Measurements from ENCODE around the gene FHIT. TPM values are rescaled to one million over a fixed set of nuclear protein-coding genes. Genes with fewer than 3 reads are reported as not detected.
"Not testable (repeated sequence)": the region's sequence is repeated elsewhere in the genome, so short reads cannot be mapped to it uniquely, and the experiment has no call there.

FHIT gene
- total RNA-seq, 4 donors from 2014 or later = 1.6 to 12.9 (median 7.8) TPM

DNA sequence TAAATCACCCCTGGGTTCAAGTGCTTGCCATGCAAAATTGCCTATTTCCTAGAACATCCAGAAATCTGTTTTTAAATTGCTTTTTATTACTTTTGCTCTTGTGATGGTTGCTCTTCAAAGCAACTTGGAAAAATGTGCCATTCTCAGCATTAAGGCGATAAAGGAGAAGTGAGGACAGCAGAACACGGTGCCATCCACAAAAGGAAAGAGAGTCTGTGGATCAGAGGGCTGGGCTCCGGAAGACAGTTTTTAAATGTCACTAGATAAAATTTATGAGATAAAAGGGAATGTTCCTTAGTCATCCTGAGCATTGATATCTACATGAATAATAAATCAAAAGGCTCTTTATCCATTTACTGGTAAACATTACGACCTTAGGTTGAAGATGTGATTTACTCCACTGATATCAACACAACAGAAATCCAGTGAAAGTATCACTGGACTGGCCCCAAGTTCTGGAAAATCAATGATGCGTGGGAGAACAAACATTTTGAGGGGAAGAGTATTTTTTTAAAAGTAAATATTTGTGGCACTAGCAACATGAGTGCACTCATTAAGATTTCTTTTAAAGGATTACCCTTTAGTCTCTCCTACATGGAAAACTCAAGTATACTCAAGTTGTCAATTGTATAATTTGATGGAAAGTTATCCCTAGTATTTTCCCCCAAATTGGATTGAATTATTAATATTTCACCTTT, 554.7 kb downstream of the FHIT start:
- Histone ChIP-seq H3K36me3 (no peaks in the 10 kb centered on the region), H3K4me3 (no peak overlapping the region), H3K9me3 (peaks cover 0 to 5% (median 0%) of the 10 kb centered on the region in 4 donors), H3K27me3 (no peaks in the 10 kb centered on the region), H3K27ac (no peak overlapping the region), H3K4me1 (no peaks in the 10 kb centered on the region)
- DNase-seq (ENCODE audit: low spot score in 2 of 2) = no peak
- 79% methylated on average over 5 of the region's 5 CpGs for WGBS, 2 donors
- TF ChIP-seq, protein P1, sequence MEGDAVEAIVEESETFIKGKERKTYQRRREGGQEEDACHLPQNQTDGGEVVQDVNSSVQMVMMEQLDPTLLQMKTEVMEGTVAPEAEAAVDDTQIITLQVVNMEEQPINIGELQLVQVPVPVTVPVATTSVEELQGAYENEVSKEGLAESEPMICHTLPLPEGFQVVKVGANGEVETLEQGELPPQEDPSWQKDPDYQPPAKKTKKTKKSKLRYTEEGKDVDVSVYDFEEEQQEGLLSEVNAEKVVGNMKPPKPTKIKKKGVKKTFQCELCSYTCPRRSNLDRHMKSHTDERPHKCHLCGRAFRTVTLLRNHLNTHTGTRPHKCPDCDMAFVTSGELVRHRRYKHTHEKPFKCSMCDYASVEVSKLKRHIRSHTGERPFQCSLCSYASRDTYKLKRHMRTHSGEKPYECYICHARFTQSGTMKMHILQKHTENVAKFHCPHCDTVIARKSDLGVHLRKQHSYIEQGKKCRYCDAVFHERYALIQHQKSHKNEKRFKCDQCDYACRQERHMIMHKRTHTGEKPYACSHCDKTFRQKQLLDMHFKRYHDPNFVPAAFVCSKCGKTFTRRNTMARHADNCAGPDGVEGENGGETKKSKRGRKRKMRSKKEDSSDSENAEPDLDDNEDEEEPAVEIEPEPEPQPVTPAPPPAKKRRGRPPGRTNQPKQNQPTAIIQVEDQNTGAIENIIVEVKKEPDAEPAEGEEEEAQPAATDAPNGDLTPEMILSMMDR (IDR thresholded peaks at IDR 0.05) = no peak
- TF ChIP-seq EP300 (IDR thresholded peaks at IDR 0.05) = no peak
- TF ChIP-seq POLR2A (IDR thresholded peaks at IDR 0.05) = no peak

DNA sequence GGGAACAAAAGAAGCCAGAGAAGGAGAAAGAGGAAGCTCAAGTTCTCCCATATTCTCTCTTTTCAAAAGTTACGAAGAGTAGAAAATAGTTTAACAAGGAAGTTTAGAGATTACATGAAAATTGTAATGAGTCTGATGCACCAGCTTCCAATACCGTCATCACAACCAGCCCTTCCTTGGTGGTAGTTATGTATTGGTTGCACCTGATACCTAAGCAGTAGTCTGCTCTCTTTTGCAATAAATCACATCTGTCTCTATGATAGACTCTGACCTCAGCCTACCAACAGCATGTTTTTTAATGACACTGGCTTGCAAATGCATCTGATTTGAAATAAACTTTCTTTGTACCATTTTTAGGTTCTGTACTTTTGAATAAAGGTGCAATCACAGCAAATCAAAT, 575.8 kb downstream of the FHIT start:
- Histone ChIP-seq H3K9me3 (peaks cover 0 to 17% (median 0%) of the 10 kb centered on the region in 4 donors), H3K27me3 (no peaks in the 10 kb centered on the region), H3K4me3 (no peak overlapping the region), H3K27ac (no peak overlapping the region), H3K4me1 (no peaks in the 10 kb centered on the region), H3K36me3 (no peaks in the 10 kb centered on the region)
- WGBS, 2 donors = 93% methylated on average over 2 of the region's 2 CpGs
- TF ChIP-seq, protein P1 (IDR thresholded peaks at IDR 0.05) = no peak
- TF ChIP-seq POLR2A (IDR thresholded peaks at IDR 0.05) = no peak
- TF ChIP-seq EP300 (IDR thresholded peaks at IDR 0.05) = no peak
- no peak for DNase-seq (ENCODE audit: low spot score in 2 of 2)

DNA sequence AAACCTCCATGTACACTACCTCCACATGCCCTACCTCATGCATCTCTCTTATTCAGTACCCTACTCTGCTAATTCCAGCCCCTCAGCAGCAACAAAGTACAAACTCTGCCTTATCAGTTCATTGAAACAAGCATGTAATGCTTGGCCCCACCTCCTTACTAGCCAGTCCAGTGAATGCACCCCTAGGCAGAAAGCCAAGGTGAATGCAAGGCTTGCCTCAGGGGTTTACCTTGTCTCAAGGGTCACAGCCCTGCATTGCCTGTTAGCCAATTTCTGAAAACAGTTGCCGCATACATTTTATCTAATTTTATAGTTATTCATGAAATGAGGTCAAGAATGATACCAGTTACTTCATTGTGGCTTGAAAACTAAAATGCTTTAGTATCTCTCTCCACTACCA, 576.4 kb downstream of the FHIT start:
- H3K4me3 ChIP-seq = no peak overlapping the region
- no peaks in the 10 kb centered on the region for H3K36me3 ChIP-seq
- peaks cover 0 to 17% (median 0%) of the 10 kb centered on the region in 4 donors for H3K9me3 ChIP-seq
- WGBS, 2 donors = 93 to 100% methylated on average over 1 of the region's 1 CpG
- no peak for TF ChIP-seq EP300 (IDR thresholded peaks at IDR 0.05)
- TF ChIP-seq POLR2A (IDR thresholded peaks at IDR 0.05) = no peak
- TF ChIP-seq, protein P1 (IDR thresholded peaks at IDR 0.05) = no peak
- H3K27ac ChIP-seq = no peak overlapping the region
- H3K27me3 ChIP-seq = no peaks in the 10 kb centered on the region
- no peaks in the 10 kb centered on the region for H3K4me1 ChIP-seq
- DNase-seq (ENCODE audit: low spot score in 2 of 2) = no peak

GRCh38 chr3:60673123-60673522, 578.1 kb downstream of the FHIT start:
- no peak for DNase-seq (ENCODE audit: low spot score in 2 of 2)
- no peak overlapping the region for H3K4me3 ChIP-seq
- TF ChIP-seq EP300 (IDR thresholded peaks at IDR 0.05) = no peak
- TF ChIP-seq, protein P1 (IDR thresholded peaks at IDR 0.05) = no peak
- no peak for TF ChIP-seq POLR2A (IDR thresholded peaks at IDR 0.05)
- peaks cover 0 to 17% (median 0%) of the 10 kb centered on the region in 4 donors for H3K9me3 ChIP-seq
- H3K27me3 ChIP-seq = no peaks in the 10 kb centered on the region
- WGBS, 2 donors = 32% methylated on average over 2 of the region's 2 CpGs
- H3K4me1 ChIP-seq = no peaks in the 10 kb centered on the region
- H3K36me3 ChIP-seq = no peaks in the 10 kb centered on the region
- H3K27ac ChIP-seq = no peak overlapping the region

DNA sequence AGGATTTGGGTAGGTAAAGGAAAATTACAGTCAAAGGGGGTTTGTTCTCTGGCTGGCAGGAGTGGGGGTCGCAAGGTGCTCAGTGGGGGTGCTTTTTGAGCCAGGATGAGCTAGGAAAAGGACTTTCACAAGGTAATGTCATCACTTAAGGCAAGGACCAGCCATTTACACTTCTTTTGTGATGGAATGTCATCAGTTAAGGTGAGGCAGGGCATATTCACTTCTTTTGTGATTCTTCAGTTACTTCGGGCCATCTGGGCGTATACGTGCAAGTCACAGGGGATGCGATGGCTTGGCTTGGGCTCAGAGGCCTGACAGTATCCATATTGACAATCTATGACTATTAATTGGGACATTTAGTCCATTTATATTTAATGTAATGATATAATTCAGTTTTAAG, 578.9 kb downstream of the FHIT start:
- 92 to 93% methylated on average over 5 of the region's 5 CpGs for WGBS, 2 donors
- H3K4me3 ChIP-seq; H3K27ac ChIP-seq; H3K36me3 ChIP-seq; H3K27me3 ChIP-seq; DNase-seq (ENCODE audit: low spot score in 2 of 2); H3K4me1 ChIP-seq: not testable (repeated sequence)
- H3K9me3 ChIP-seq = peaks cover 0 to 17% (median 0%) of the 10 kb centered on the region in 4 donors
